PFSK-1 (cell line): ENCODE measurements around the gene CSF3.

Source experiments
- FOXP2 ChIP-seq: optimal IDR thresholded peaks from 2 replicates; pipeline ENCODE3; 2011; ENCODE audit warnings: borderline replicate concordance, control low read depth, inconsistent platforms; ENCODE audit not compliant: insufficient read depth; ENCODE audit errors: extremely low read length, extremely low read depth
- POLR2AphosphoS5 ChIP-seq: IDR thresholded peaks from 2 replicates; pipeline ENCODE4 v1.6.1; 2012; ENCODE audit warnings: low read depth, mild to moderate bottlenecking, control low read depth, low read length, moderate library complexity
- SIN3A ChIP-seq: IDR thresholded peaks from 2 replicates; pipeline ENCODE4 v1.6.1; 2012; ENCODE audit warnings: mild to moderate bottlenecking, low read length, moderate library complexity, borderline replicate concordance; ENCODE audit not compliant: insufficient read depth
- TAF1 ChIP-seq: IDR thresholded peaks from 2 replicates; pipeline ENCODE4 v1.6.1; 2012; ENCODE audit warnings: low read length, control low read depth, borderline replicate concordance; ENCODE audit not compliant: insufficient read depth
- TF ChIP-seq, protein P1 (sequence below), 2 experiments: IDR thresholded peaks; 2 replicates each; pipeline versions ENCODE4 v1.6.1 to v1.8.0; 2011 to 2012; ENCODE audit warnings: low read depth in 2 of 2, low read length in 2 of 2, control low read depth in 1 of 2, inconsistent platforms in 1 of 2, mild to moderate bottlenecking in 1 of 2, moderate library complexity in 1 of 2; ENCODE audit not compliant: insufficient read depth in 1 of 2

The CSF3 gene

DNA sequence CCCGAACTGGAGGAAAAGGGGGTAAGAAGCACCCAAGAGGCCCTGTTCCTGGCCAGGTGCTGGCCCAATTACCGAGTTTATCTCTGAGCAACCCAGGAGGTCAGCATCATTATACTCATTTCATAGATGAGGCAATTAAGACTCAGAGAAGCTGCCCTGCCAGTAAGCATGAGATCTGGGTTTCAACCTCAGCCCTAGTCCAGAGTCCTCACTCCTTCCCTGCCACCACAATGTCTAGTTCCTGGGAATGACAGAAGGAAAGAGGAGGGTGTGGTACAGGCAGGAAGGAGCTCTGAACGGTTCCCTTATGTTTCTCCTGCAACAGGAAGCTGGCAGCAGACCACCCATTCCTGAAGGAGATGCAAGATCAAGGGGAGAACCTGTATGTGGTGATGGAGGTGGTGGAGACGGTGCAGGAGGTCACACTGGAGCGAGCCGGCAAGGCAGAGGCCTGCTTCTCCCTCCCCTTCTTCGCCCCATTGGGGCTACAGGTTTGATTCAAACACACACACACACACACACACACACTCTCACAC is 45.0 kb upstream of the CSF3 start:
- TF ChIP-seq, protein P1, sequence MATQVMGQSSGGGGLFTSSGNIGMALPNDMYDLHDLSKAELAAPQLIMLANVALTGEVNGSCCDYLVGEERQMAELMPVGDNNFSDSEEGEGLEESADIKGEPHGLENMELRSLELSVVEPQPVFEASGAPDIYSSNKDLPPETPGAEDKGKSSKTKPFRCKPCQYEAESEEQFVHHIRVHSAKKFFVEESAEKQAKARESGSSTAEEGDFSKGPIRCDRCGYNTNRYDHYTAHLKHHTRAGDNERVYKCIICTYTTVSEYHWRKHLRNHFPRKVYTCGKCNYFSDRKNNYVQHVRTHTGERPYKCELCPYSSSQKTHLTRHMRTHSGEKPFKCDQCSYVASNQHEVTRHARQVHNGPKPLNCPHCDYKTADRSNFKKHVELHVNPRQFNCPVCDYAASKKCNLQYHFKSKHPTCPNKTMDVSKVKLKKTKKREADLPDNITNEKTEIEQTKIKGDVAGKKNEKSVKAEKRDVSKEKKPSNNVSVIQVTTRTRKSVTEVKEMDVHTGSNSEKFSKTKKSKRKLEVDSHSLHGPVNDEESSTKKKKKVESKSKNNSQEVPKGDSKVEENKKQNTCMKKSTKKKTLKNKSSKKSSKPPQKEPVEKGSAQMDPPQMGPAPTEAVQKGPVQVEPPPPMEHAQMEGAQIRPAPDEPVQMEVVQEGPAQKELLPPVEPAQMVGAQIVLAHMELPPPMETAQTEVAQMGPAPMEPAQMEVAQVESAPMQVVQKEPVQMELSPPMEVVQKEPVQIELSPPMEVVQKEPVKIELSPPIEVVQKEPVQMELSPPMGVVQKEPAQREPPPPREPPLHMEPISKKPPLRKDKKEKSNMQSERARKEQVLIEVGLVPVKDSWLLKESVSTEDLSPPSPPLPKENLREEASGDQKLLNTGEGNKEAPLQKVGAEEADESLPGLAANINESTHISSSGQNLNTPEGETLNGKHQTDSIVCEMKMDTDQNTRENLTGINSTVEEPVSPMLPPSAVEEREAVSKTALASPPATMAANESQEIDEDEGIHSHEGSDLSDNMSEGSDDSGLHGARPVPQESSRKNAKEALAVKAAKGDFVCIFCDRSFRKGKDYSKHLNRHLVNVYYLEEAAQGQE (IDR thresholded peaks at IDR 0.05; ENCODE audit: insufficient read depth in 1 of 2, low read depth in 2 of 2, low read length in 2 of 2), result no peak
- no peak for TF ChIP-seq FOXP2

DNA sequence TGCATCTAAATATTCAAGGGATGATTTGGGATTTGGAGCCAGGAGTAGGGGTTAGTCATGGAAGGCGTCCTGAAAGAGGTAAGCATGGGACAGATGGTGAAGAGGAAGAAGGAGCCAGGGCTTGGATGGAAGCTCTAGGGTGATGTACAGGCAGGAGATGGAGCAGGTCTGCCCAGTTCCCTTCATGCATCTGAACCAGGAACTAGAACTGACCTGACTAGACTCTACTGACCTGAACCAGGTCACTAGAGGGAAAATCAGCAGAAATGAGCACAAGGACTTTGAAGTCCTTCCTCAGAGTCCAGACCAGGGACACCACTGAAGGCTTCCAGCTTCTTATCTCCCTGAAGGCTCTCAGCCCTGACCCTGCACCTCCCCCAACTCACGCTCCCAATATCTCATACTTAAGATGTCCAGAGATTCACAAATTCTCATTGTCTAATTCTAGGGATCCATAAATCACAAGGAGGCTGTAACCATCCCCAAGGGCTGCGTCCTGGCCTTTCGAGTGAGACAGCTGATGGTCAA is 44.1 kb upstream of the CSF3 start:
- no peak for TF ChIP-seq TAF1
- TF ChIP-seq FOXP2, result no peak
- TF ChIP-seq SIN3A, result no peak
- no peak for TF ChIP-seq POLR2AphosphoS5
- TF ChIP-seq, protein P1 (IDR thresholded peaks at IDR 0.05; ENCODE audit: insufficient read depth in 1 of 2, low read depth in 2 of 2, low read length in 2 of 2), result no peak

DNA sequence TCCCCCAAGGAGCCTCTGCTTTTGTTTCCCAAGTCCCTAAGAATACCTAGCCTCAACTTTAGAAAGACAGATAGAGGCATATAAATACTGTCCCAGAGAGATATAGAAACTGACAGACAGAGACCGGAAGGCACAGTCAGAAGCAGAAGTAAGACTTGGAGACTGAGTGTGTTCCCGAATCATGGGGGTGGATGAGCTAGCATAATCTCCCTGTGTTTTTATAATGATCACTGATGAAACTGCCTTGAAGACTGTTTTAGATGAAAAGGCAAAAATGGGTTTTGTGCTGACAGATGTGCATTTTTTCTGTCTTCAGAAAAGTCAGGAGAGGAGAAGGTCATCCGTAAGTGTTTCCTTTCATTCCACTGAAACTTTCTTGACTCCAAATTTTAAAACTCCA is 43.0 kb upstream of the CSF3 start:
- TF ChIP-seq TAF1 (no peak), SIN3A (no peak), FOXP2 (no peak)

DNA sequence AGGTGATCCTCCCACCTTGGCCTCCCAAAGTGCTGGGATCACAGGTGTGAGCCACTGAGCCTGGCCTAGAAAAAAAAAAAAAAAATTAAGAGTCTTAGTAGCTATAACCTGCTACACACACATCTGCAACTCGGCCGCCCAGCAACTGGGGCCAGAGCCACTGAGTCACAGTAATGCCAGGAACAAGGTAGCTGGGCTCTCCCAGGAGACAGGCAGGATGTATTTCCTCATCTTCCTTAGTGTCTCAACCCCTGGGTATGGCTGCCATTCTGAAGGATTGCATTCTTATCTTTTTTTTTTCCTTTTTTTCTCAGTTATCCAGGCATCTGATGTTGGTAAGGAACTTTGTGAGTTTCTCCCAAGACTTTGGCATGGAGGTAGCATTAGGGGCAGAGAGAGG is 41.7 kb upstream of the CSF3 start:
- TF ChIP-seq TAF1 (no peak), SIN3A (no peak), POLR2AphosphoS5 (no peak), FOXP2 (no peak)
- TF ChIP-seq, protein P1 (IDR thresholded peaks at IDR 0.05; ENCODE audit: insufficient read depth in 1 of 2, low read depth in 2 of 2, low read length in 2 of 2), result no peak

DNA sequence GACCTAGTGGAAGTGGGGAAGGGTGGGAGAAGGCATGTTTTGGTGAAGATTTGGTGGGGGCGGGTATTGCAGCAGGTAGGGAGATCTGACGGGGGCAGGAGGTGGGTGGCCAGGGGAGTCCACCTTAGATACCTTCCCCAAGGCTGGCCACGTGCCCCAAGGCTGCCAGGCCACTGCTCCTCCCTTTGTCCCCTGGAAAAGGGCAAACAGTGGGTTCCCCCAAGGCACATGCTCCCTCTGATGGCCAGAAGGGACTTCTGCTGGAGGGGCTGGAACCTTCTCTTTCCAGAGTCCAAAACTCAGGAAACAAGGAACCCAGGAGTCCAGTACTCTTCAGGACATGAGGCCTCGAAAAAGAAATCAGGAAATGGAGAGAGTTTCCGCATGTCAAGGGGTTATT is 40.8 kb upstream of the CSF3 start:
- TF ChIP-seq, protein P1 (IDR thresholded peaks at IDR 0.05; ENCODE audit: insufficient read depth in 1 of 2, low read depth in 2 of 2, low read length in 2 of 2), result no peak
- TF ChIP-seq TAF1 (no peak), SIN3A (no peak), POLR2AphosphoS5 (no peak), FOXP2 (no peak)
